ENCODE results near the gene FHAD1. TPM values are rescaled to one million over a fixed set of nuclear protein-coding genes. Genes with fewer than 3 reads are reported as not detected.
A peak's percentile ranks its signal among the peaks of the same experiment; 100 is the strongest.

Gene FHAD1
- total and polyA plus RNA-seq, 2 of the 13 experiments (the other 11 are each of a cell fraction or from before 2014, with no cell fraction given), result not detected

- no peak for TF ChIP-seq CEBPZ (IDR thresholded peaks at IDR 0.05; ENCODE audit: low read length)
- no peak for TF ChIP-seq NFE2L1 (CRISPR knock-in tag; IDR thresholded peaks at IDR 0.05; ENCODE audit: borderline replicate concordance)
- 0 out of 2 replicates have a peak, but pooled peaks have one; percentile 22 for TF ChIP-seq AHR (CRISPR knock-in tag; IDR thresholded peaks at IDR 0.05)
- TF ChIP-seq RXRA (CRISPR knock-in tag; IDR thresholded peaks at IDR 0.05), result peak; percentile 47; the same call in 1 of the 2 replicates
- no peak for TF ChIP-seq ZNF543 (CRISPR knock-in tag; IDR thresholded peaks at IDR 0.05)
- no peak for TF ChIP-seq ZNF770 (CRISPR knock-in tag; IDR thresholded peaks at IDR 0.05)
- TF ChIP-seq ZNF691 (CRISPR knock-in tag; IDR thresholded peaks at IDR 0.05; ENCODE audit: borderline replicate concordance, low read depth), result no peak
- 0 out of 2 replicates have a peak, but pooled peaks have one; percentile 14 for TF ChIP-seq ZNF556 (CRISPR knock-in tag; IDR thresholded peaks at IDR 0.05; ENCODE audit: borderline replicate concordance)
- TF ChIP-seq EZH2 (conservative IDR thresholded peaks at IDR 0.05; ENCODE audit: low read depth, low read length), result no peak
- TF ChIP-seq SALL1 (CRISPR knock-in tag; IDR thresholded peaks at IDR 0.05), result peak; percentile 97
- TF ChIP-seq AHDC1 (CRISPR knock-in tag; IDR thresholded peaks at IDR 0.05; ENCODE audit: borderline replicate concordance), result 0 out of 2 replicates have a peak, but pooled peaks have one; percentile 30
- TF ChIP-seq ZKSCAN8 (CRISPR knock-in tag; IDR thresholded peaks at IDR 0.05; ENCODE audit: borderline replicate concordance), result peak; percentile 99
- peak; percentile 12; the same call in 1 of the 2 replicates for TF ChIP-seq PHF8 (CRISPR knock-in tag; IDR thresholded peaks at IDR 0.05)
- no peak for TF ChIP-seq ZNF430 (CRISPR knock-in tag; IDR thresholded peaks at IDR 0.05)
- TF ChIP-seq SETDB1 (CRISPR knock-in tag; IDR thresholded peaks at IDR 0.05; ENCODE audit: borderline replicate concordance), result no peak
- peak; percentile 18; the same call in 1 of the 2 replicates for TF ChIP-seq RCOR2 (CRISPR knock-in tag; IDR thresholded peaks at IDR 0.05)
- no peak for TF ChIP-seq ZNF225 (CRISPR knock-in tag; IDR thresholded peaks at IDR 0.05)
Observed at GRCh38 chr1:15370781-15371520, 123.9 kb downstream of the FHAD1 start (continued).

Data from HepG2 (cell line).